ENCODE results near the gene C11orf16. TPM values are rescaled to one million over a fixed set of nuclear protein-coding genes. Genes with fewer than 3 reads are reported as not detected.

The C11orf16 gene
- total and polyA plus RNA-seq, 2 of the 8 experiments (the other 6 are each of a cell fraction or from before 2014, with no cell fraction given), result 0.08 TPM; not detected in 1

DNA sequence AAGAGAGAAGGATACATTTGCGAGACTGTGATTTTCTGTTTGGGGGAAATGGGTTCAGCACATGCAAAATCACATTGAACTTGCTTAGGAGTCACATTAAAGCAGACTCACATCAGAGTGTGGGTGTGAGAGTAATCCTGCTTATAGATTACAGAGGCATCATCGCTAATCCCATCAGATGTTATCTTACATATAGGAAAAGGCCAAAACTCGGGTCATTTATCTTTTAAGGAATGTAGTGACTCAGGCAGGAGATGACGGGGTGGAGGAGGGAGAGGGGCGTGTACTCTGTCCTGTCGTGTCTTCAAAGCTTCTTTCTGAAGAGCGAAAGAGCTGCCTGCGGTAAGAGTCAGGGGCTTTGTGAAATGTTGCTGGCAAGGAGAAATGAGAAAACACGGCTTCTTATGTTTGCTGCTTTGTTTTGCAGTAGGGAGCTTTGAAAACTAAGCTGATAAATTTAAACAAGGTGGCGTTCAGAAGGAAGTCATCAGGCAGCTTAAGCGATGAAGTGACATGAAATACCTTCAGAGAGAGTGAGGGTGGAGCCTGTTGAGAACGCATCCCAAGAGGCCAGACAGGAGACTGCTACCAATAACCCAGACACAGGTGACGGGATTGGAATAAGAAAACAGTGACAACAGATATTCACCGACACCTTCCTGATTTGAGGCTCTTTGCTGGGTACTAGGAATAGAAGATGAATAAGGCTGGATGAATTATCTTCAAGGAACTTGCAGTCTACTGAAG, 2.2 kb upstream of the C11orf16 start (continued):
- TF ChIP-seq SP2 (IDR thresholded peaks at IDR 0.05; ENCODE audit: low read length), result no peak
